Stimulated activated CD8-positive, alpha-beta memory T cell treated with anti-CD3 and anti-CD28 coated beads, Interleukin-15, amount 100 ng/mL, for 48 hours (primary cell): ENCODE measurements around the gene TEX14.
"Not testable (repeated sequence)": the region's sequence is repeated elsewhere in the genome, so short reads cannot be mapped to it uniquely, and the experiment has no call there.

Experiments used
- DNase-seq, 2 donors: peaks; one replicate each; pipeline ENCODE4 v3.0.0-alpha.2; 2020; ENCODE audit warnings: low read depth in 2 of 2

TEX14 gene

DNA sequence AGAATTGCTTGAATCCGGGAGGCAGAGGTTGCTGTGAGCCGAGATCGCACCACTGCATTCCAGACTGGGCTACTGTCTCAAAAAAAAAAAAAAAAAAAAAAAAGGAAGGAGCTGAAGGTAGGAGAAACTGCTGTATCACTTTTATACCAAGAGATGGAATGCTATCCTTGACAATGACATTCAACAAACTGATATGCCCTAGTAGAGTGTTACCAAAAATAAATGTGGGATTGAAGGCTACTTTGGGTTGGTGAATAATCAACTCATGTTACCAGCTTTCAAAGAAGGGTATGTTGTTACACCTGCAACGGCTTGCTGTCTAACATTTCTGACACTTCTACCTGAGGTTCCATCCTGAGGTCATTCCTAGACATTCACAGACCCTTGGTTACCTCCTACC lies 84.9 kb downstream of the TEX14 start:
- DNase-seq, result no peak

- no peak for DNase-seq
These were observed 85.9 kb downstream of the TEX14 start for GRCh38 chr17:58605986-58606385.

DNA sequence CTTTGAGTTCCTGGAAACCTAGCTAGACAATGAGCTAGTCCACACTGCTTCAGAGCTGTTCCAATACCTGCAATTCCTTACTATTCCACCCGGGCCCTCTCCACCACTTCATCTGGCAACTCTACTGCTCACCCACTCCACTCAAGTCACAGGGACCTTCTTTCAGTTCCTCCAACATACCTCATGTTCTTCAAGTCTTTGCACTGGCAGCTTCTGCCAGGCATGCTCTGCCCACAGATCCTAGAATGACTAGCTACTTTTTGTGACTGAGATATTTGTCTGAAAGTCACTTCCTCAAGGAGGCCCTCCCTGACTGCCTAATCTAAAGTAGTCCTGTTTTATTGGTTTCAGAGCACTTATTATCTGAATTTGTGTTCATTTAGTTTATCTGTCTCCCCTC lies 86.4 kb downstream of the TEX14 start:
- no peak for DNase-seq

- DNase-seq, result no peak
These were observed 89.9 kb downstream of the TEX14 start for GRCh38 chr17:58601976-58602375.

GRCh38 chr17:58597371-58597770 lies 94.5 kb downstream of the TEX14 start:
- no peak for DNase-seq

DNA sequence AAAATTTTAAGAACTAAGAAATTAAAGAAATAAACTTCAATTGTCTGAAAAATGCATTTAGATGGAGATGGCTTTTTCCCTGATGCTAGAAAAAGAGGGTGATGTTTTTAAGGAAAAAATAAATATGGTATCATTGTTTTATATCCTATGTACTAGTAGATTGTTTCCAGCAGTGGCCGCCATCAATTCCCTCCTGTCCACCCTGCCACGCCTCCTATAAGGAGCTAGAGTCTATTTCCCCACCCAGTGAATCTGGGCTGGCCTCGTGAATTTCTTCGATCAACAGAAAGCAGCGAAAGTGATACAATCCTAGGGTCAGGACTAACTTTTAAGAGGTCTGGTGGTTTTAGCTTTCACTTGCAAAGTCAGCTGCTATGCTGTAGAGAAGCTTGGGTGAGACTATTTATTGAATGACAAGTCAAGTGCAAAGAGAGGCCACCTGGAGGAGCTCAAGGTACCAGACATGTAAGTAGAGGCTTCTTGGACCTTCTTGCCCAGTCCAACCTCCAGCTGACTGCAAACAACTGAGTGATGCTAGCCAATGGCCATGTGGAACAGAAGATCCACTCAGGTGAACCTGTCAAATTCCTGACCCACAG lies 96.6 kb downstream of the TEX14 start:
- DNase-seq, result no peak

GRCh38 chr17:58593123-58593522 lies 98.7 kb downstream of the TEX14 start:
- DNase-seq, result no peak

GRCh38 chr17:58591455-58591854 lies 100.4 kb downstream of the TEX14 start:
- DNase-seq, result no peak

- DNase-seq, result no peak
These were observed 101.5 kb downstream of the TEX14 start for GRCh38 chr17:58590377-58590776.

DNA sequence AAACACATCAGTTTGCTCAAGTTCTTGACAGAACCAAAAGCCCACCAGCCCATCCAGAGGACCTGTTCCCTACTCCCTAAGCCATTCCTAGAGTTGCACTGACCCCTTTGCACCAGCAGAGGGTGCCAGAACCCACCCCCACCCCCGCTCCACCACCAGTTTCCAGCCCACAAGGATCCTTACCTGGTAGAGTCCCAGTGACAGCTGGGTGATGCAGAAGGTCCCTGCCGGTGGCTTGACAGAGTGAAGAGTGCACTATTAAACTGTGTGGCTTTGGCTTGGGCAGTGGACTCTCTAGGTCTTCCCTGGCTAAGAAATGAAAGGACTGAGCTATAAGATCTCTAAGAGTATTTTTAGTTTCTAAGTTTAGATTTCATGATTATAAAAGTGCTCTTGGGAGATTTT lies 104.1 kb downstream of the TEX14 start:
- DNase-seq, result peak; percentile 20 to 37

DNA sequence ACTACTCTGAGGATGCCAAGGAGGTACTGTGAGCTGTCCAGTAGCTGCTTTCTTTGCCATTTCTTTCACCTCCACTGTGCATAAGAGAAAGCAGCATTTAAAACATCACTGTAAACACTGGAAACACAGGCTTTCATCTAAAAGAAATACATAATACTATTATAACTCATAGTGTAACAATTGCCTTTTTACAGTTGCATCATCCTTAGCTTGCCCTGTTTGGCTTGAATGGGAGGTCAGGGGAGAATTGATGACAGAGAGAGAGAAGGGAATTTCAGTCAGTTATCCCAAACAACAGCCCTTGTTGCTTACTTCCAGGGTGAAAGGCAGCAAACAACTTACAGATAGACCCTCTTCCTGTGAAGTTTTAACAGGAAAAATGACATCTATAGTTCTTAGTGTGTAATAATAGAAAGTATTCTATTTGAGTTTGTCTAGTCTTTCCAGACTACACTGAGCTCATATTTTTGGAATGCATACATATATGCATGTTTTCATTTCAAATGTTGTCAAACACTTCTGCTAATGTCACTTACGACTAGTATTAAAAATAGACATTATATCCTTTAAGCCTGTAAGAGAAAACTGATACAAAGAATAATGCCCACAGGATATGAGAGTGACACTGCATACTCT lies 105.7 kb downstream of the TEX14 start:
- no peak for DNase-seq

DNA sequence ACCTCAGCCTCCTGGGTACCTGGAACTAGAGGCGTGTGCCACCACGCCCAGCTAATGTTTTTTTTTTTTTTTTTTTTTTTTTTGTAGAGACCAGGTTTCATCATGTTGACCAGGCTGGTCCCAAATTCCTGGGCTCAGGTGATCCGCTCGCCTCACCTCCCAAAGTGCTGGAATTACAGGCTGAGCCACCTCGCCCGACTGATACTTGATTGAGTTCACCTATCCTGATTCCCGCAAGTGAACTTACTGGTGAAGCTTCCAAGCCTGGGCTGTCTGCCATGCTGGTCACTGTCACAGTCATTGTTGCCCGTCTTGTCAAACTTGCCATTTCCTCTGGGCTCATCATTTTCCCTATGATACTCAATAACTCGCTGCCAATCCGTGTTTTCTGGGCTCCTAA lies 106.3 kb downstream of the TEX14 start:
- DNase-seq, result no peak

GRCh38 chr17:58583486-58583885 lies 108.4 kb downstream of the TEX14 start:
- no peak for DNase-seq

DNA sequence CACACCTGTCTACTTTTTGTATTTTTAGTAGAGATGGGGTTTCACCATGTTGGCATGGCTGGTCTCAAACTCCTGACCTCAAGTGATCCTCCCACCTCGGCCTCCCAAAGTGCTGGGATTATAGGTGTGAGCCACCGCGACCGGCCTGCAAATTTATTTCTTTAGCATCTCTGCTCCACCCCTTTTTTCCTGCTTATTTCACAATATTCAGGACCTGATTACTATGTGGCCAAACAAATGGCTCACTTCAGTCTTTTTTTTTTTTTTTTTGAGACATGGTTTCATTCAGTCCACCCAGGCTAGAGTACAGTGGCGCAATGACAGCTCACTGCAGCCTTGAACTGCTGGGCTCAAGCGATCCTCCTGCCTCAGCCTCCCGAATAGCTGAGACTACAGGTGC lies 109.1 kb downstream of the TEX14 start:
- not testable (repeated sequence) for DNase-seq

DNA sequence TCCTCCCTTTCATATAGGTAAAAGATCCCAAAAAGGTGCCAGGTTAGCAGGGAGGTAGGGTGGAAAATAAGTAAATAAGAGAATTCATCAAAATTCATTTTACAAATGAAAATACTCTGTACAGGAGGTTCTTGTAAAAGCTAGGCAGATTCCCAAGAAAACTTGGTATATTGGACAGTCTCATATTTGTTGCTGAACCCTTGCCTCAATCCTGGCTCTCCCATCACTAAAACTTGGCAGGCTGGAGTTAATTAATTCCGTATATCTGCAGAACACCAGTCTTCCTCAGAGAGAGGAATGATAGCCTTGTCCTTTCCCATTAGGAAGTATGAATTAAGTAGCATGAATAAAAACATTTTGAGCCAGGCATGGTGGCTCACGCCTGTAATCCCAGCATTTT lies 111.2 kb downstream of the TEX14 start:
- DNase-seq, result no peak

DNA sequence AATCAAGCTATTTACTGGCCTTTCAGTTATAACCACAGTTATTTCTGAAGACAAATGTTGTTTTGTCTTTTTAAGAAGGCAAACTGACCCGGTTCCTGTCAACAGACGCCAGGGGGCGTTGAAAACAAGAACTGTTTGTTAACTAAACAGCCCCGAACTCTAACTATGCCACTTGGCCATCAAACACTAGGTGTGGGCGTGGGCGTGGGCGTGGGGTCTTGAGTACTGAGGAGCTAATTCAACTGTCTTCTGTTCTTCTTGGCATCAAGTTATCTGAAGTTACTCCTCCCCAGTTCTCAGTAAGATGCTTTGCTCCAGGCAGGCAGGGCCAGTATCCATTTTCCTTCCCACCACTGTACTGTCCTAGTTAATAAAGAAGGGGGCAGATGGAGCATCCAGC lies 114.1 kb downstream of the TEX14 start:
- DNase-seq, result peak; percentile 4 to 15

DNA sequence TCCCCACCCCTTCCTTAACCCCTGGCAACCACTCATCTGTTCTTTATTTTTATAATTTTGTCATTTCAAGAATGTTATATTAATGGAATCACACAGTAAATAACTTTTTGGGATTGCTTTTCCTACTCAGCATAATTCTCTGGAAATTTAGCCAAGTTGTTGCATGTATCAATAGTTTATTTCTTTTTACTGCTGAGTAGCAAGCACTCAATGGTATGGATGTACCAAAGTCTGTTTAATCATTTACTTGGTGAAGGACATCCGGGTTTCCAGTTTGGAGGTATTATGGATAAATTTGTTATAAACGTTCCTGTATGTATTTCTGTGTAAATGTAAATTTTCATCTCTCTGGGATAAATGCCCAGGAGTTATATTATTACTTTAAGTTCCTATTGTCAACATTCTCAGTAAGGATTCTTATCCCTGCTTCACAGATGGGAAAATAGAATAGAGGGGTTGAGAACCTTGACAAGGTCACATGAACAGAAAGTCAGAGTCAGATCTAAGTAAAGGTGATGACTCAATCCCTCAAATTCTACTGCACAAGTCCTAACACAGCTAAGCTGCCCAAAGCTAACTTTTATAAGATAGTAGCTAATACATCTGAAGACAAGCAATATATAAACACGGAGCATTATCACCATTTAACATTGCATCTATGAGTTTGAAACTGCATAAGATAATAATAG lies 115.0 kb downstream of the TEX14 start:
- no peak for DNase-seq

DNA sequence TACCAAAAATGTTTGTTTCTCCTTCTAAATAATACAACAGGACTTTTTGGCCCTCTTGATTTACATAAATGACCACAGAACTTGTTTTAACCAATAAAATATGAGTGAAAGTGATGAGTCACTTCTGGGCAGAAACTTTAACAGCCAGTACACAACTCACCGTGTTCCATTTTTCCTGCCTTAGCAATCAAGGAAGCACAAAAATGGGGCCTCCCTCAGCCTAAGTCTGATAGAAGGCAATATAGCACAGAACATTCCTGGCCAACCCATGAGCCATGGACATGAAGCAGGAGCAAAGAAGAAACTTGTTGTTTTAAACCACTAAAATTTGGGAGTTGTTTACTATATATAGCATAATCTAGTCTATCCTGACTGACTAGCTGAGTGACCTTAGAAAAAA lies 116.3 kb downstream of the TEX14 start:
- no peak for DNase-seq

DNA sequence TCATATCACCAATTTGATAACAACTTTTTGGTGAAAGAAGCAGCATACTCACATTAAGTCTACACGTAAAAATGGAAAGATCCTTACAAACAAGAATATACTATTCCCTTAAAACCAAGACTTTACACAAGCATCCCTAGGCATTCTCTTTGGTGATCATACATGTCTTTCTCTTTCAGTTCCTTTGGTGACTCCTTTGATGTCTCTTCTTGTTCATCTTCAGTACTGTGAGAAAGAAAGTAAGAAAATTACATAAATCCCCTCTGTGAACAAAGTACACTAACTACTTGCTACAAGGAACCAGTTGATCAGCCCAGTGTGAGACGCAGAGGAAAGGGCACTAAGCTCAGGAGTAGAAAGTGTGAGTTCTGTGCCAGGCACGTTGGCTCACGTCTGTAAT lies 117.8 kb downstream of the TEX14 start:
- DNase-seq, result no peak

GRCh38 chr17:58572846-58573245 lies 119.0 kb downstream of the TEX14 start:
- no peak for DNase-seq

GRCh38 chr17:58570758-58571157 lies 121.1 kb downstream of the TEX14 start:
- DNase-seq, result no peak

DNA sequence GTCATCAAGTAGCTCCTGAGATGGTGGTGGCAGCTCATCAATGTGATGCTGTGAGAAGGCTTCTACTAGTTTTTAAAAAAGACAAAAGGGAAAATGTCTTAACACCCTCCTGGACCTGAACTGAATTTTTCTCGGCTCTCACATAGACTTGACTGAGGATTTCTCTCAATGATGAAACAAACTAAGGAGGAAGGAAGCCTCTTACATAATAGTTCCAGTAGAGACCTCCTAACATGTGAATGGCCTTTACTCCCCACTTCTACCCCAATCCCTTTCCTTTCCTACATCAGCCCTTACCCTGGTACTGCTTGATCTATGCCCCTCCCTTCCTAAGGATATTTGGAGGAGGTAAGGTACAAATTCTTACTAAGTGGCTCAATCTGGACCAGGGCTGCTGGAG lies 122.6 kb downstream of the TEX14 start:
- no peak for DNase-seq

DNA sequence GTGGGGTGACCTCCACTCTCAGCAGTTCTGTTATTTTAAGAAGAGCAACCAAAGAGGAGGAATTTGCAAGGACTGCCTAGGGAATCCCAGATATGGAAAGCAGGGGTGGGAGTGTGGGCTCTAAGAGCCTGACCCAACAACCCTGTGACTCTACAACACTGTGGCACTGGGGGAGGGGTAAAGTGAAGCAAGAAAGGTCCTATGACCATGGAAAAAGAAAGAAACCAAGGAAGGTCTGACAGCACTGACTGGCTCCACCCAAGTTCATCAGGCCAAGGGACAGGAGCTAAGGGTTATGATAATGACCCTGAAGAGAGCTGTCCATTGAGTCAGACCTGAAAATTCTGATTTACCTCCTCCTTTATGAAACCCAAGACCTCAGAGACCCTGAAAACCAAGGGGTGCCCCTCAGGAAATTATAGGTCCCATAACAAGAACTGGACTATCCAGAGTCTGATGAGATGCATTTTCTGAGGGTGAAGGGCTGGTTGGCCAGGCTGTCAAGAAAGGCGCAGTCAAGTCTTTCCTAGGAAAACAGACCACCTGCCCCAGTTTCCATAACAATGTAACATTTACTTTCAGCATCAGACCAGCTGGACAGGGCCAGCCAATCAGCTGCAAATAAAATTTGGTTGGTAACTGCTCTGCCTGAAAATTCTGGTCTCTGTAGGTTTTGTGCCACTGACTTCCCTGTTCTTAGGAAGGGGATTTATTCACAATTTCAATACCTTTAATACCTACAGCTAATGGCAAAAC lies 123.6 kb downstream of the TEX14 start:
- DNase-seq, result no peak
